Muscle layer of colon (tissue), 2 donors: ENCODE data around the gene ZCRB1.

Experiments
- H3K27ac ChIP-seq: one replicate; pipeline ENCODE4 v1.7.0; 2013; ENCODE audit warnings: low read depth, mild to moderate bottlenecking, low read length, moderate library complexity
- H3K27me3 ChIP-seq, 2 donors: one replicate each; pipeline ENCODE4 v1.7.0; 2013; ENCODE audit warnings: low read length in 2 of 2, mild to moderate bottlenecking in 2 of 2; ENCODE audit not compliant: insufficient read depth in 2 of 2, control insufficient read depth in 1 of 2
- H3K36me3 ChIP-seq: one replicate; pipeline ENCODE4 v1.7.0; 2013; ENCODE audit warnings: mild to moderate bottlenecking, low read length; ENCODE audit not compliant: insufficient read depth
- H3K4me1 ChIP-seq: one replicate; pipeline ENCODE4 v1.7.0; 2013; ENCODE audit warnings: mild to moderate bottlenecking, low read length; ENCODE audit not compliant: insufficient read depth
- H3K4me3 ChIP-seq, 2 donors: one replicate each; pipeline ENCODE4 v1.7.0; 2013; ENCODE audit warnings: low read length in 2 of 2, low read depth in 1 of 2, mild to moderate bottlenecking in 1 of 2, moderate library complexity in 1 of 2
- H3K9ac ChIP-seq: one replicate; pipeline ENCODE4 v1.7.0; 2013; ENCODE audit warnings: low read length
- H3K9me3 ChIP-seq: one replicate; pipeline ENCODE4 v1.7.0; 2013; ENCODE audit warnings: mild to moderate bottlenecking, low read length
- donor health status: abdominal sarcoma.
- donor health status: Adenocarcinoma of cecum.

The ZCRB1 gene

DNA sequence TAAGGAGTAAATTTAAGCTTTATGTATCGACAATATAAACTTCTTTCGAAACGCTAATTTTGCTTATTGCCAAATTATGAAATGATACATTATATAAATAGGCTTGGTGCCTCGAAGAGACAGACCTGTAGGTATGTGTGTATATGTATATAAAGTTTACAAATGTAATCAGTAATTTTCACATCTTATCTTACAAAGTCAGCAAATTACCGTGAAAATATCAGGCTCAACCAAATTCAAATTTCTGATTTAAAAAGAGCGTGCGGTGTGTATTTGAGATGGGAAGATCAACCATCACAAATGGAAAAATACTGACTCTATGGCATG, 605 bp downstream of the ZCRB1 start:
- Histone ChIP-seq H3K9me3 (no peaks in the 10 kb centered on the region), H3K9ac (peak overlapping the region; percentile 82), H3K27me3 (no peaks in the 10 kb centered on the region), H3K36me3 (peaks cover 14% of the 10 kb centered on the region), H3K4me1 (peaks cover 18% of the 10 kb centered on the region), H3K27ac (peak overlapping the region; percentile 69), H3K4me3 (peak overlapping the region; percentile 59 to 70)

DNA sequence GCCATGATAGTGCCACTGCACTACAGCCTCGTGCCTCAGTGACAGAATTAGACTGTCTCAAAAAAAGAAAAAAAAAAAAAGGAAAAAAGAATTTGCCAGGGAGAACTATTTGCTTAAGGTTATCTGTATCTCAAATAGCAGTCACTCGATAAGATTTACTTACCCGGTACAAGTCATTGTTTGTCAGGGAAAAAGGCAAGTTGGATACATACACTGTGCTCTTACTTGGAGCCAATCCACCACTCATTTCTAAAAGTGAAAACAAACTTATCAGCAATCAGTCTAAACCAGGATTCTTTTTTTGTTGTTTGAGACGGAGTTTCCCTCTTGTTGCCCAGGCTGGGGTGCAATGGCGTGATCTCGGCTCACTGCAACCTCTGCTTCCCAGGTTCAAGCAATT, 2.0 kb downstream of the ZCRB1 start:
- Histone ChIP-seq H3K4me1 (peaks cover 18% of the 10 kb centered on the region), H3K27ac (no peak overlapping the region), H3K36me3 (peaks cover 20% of the 10 kb centered on the region), H3K4me3 (no peak overlapping the region), H3K27me3 (no peaks in the 10 kb centered on the region), H3K9me3 (no peaks in the 10 kb centered on the region), H3K9ac (no peak overlapping the region)

- Histone ChIP-seq H3K9ac (no peak overlapping the region), H3K9me3 (no peaks in the 10 kb centered on the region), H3K36me3 (peaks cover 20% of the 10 kb centered on the region), H3K27me3 (no peaks in the 10 kb centered on the region), H3K27ac (no peak overlapping the region), H3K4me3 (no peak overlapping the region), H3K4me1 (peaks cover 10% of the 10 kb centered on the region)
These were observed 3.3 kb downstream of the ZCRB1 start for GRCh38 chr12:42322567-42322966.

DNA sequence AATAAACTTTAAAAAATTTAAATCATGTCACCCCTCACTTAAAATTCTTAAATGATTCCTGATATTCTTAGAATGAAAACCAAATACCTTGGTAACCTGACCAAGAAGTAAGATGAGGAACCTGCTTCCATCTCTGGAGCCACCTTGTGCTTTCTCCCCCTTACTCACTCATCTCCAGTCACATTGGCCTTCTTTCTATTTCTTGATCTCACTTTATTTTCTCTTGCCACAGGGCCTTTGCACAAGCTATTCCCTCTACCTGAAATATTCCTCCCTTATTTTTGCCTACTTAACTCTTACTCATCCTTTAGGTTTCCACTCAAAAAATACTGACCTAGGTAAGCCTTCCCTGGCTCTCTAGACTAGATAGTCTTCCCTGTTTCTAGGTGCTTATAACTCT, 5.1 kb downstream of the ZCRB1 start:
- peaks cover 20% of the 10 kb centered on the region for H3K36me3 ChIP-seq
- no peak overlapping the region for H3K4me3 ChIP-seq
- no peaks in the 10 kb centered on the region for H3K4me1 ChIP-seq
- H3K27ac ChIP-seq: no peak overlapping the region
- no peak overlapping the region for H3K9ac ChIP-seq
- no peaks in the 10 kb centered on the region for H3K9me3 ChIP-seq
- no peaks in the 10 kb centered on the region for H3K27me3 ChIP-seq

DNA sequence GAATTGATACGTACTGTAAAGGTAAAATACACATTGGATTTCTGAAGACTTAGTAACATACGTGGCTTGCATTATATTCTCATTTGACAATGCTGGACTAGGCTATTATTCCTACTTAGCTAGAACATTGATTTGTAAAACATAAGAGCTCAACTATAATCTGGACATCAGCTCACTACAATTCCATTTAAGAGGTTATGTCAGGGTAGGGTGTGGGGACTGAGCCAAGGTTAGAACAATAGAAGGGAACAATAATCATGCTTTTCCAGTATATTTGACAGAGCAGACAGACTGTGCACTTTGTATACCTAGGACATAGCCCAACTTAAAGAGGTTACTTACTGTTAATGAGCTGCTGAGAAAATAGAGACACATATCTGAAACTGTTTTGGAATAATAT, 10.8 kb downstream of the ZCRB1 start:
- no peak overlapping the region for H3K9ac ChIP-seq
- H3K4me1 ChIP-seq: no peaks in the 10 kb centered on the region
- H3K9me3 ChIP-seq: no peaks in the 10 kb centered on the region
- H3K27me3 ChIP-seq: no peaks in the 10 kb centered on the region
- no peak overlapping the region for H3K27ac ChIP-seq
- H3K4me3 ChIP-seq: no peak overlapping the region
- H3K36me3 ChIP-seq: peaks cover 21% of the 10 kb centered on the region

- H3K9ac ChIP-seq: no peak overlapping the region
- peaks cover 13% of the 10 kb centered on the region for H3K36me3 ChIP-seq
- no peak overlapping the region for H3K4me3 ChIP-seq
- no peaks in the 10 kb centered on the region for H3K9me3 ChIP-seq
- H3K27ac ChIP-seq: no peak overlapping the region
- no peaks in the 10 kb centered on the region for H3K27me3 ChIP-seq
- no peaks in the 10 kb centered on the region for H3K4me1 ChIP-seq
These were observed 15.9 kb downstream of the ZCRB1 start for GRCh38 chr12:42309996-42310395.

- Histone ChIP-seq H3K27ac (no peak overlapping the region), H3K9ac (no peak overlapping the region), H3K27me3 (no peaks in the 10 kb centered on the region), H3K9me3 (no peaks in the 10 kb centered on the region), H3K4me3 (no peak overlapping the region), H3K36me3 (peaks cover 4% of the 10 kb centered on the region), H3K4me1 (no peaks in the 10 kb centered on the region)
These were observed 17.5 kb downstream of the ZCRB1 start for GRCh38 chr12:42308390-42308789.

DNA sequence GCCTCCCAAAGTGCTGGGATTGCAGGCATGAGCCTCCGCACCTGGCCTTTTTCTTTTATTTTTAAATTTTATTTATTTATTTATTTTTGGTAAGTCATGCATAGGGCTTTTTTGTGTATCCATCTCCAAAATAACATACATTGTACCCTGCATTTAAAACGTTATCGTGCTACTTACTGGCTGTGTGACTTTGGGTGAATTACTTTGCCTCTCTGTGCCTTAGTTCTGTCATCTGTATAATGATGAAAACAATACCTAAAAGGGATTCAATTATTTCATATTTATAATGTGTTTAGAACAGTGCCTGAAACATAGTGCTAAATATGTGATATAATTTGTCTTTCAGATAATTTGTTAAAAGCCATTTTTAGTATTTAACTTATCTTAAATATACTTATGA, 19.6 kb downstream of the ZCRB1 start:
- H3K9ac ChIP-seq: no peak overlapping the region
- H3K9me3 ChIP-seq: no peaks in the 10 kb centered on the region
- H3K4me1 ChIP-seq: no peaks in the 10 kb centered on the region
- H3K27ac ChIP-seq: no peak overlapping the region
- no peaks in the 10 kb centered on the region for H3K27me3 ChIP-seq
- no peak overlapping the region for H3K4me3 ChIP-seq
- H3K36me3 ChIP-seq: no peaks in the 10 kb centered on the region

- Histone ChIP-seq H3K9me3 (no peaks in the 10 kb centered on the region), H3K36me3 (no peaks in the 10 kb centered on the region), H3K4me1 (no peaks in the 10 kb centered on the region), H3K27ac (no peak overlapping the region), H3K9ac (no peak overlapping the region), H3K27me3 (no peaks in the 10 kb centered on the region), H3K4me3 (no peak overlapping the region)
These were observed 26.2 kb downstream of the ZCRB1 start for GRCh38 chr12:42299392-42300308.

DNA sequence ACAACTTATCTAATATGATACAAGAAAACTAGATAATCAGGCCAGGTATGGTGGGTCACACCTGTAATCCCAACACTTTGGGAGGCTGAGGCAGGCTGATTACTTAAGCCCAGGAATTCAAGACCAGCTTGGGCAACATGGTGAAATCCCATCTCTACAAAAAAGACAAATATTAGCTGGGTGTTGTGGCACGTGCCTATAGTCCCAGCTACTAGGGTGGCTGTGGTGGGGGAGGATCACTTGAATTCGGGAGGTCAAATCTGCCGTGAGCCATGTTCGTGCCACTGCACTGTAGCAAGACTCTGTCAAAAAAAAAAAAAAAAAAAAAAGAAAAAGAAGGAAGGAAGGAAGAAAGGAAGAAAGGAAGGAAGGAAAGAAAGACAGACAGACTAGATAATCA, 27.0 kb downstream of the ZCRB1 start:
- no peak overlapping the region for H3K4me3 ChIP-seq
- no peaks in the 10 kb centered on the region for H3K9me3 ChIP-seq
- no peaks in the 10 kb centered on the region for H3K27me3 ChIP-seq
- no peaks in the 10 kb centered on the region for H3K36me3 ChIP-seq
- no peak overlapping the region for H3K27ac ChIP-seq
- H3K4me1 ChIP-seq: no peaks in the 10 kb centered on the region
- H3K9ac ChIP-seq: no peak overlapping the region

DNA sequence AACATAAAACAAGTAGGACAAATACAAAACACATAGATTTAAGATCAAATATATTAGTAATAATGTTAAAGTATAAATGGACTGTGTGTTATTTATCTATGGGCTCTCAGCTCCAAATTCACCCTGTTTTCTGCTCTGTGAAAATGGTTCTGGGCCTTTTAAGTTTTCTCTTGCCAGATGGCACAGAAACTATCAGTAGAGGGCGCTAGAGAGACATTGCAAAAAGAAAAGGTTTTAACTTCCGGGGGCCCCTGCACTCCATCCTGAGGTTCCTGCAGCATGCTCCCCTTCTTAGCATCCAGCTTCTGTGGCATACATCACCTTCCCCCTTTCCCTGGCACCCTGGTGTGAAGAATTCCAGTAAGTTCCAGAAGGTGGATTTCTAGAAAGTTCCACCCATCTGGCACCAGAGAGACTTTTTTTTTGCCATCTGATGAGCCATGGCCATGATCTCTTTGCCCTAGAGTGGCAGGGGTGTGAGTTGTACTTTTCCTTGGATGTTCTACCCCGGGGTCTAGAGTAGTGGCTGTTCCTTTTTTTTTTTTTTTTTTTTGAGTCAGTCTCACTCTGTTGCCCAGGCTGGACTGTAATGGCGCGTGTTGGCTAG, 29.3 kb downstream of the ZCRB1 start:
- H3K9me3 ChIP-seq: no peaks in the 10 kb centered on the region
- no peak overlapping the region for H3K4me3 ChIP-seq
- H3K4me1 ChIP-seq: no peaks in the 10 kb centered on the region
- no peak overlapping the region for H3K9ac ChIP-seq
- no peaks in the 10 kb centered on the region for H3K27me3 ChIP-seq
- H3K36me3 ChIP-seq: no peaks in the 10 kb centered on the region
- H3K27ac ChIP-seq: no peak overlapping the region

DNA sequence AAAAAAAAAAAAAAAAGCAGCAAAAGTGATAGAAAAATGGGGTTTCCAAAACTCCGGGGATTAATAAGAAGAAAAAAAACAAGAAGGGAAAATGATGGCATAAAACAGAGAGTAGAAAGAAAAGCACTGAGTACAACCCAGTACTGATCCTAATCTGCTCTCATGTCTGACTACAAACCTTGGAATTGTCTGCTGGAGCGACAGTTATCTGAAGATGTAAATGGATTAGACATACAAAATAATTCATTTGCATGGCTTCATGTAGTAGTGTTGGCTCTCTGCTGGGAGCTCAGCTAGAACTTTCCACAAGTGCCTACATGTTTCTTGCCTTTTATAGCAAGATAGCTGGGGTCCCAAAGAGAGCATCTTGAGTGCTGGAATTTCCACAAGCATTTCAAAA, 34.2 kb downstream of the ZCRB1 start:
- no peak overlapping the region for H3K9ac ChIP-seq
- H3K9me3 ChIP-seq: no peaks in the 10 kb centered on the region
- H3K4me3 ChIP-seq: no peak overlapping the region
- no peaks in the 10 kb centered on the region for H3K27me3 ChIP-seq
- H3K4me1 ChIP-seq: no peaks in the 10 kb centered on the region
- no peaks in the 10 kb centered on the region for H3K36me3 ChIP-seq
- H3K27ac ChIP-seq: no peak overlapping the region
